HepG2 (cell line): ENCODE data around the gene PPIL3.

Source experiments
- EP300 ChIP-seq, 3 experiments: sonication (generic) in 1 of 3; formaldehyde crosslinking in 1 of 3; IDR thresholded peaks; 2 replicates each; pipeline versions ENCODE4 v1.5.1 to v1.6.1; 2011 to 2020; ENCODE audit warnings: low read depth in 2 of 3, low read length in 2 of 3, borderline replicate concordance in 1 of 3, improper control_type of control experiment in 1 of 3, mild to moderate bottlenecking in 1 of 3, missing genetic modification reagents in 1 of 3, moderate library complexity in 1 of 3
- HES4 ChIP-seq: sonication (generic); formaldehyde crosslinking; IDR thresholded peaks from 2 replicates; pipeline ENCODE4 v1.9.0; 2021; ENCODE audit warnings: mild to moderate bottlenecking, missing genetic modification reagents, borderline replicate concordance
- MXD4 ChIP-seq: IDR thresholded peaks from 2 replicates; pipeline ENCODE4 v1.6.1; 2016; ENCODE audit warnings: mild to moderate bottlenecking, missing biosample characterization, missing genetic modification reagents
- PHB2 ChIP-seq: fragments of 450-650 bp; IDR thresholded peaks from 2 replicates; pipeline ENCODE4 v1.6.1; 2018; ENCODE audit not compliant: partially characterized antibody
- SMARCE1 ChIP-seq: fragments of 450-650 bp; IDR thresholded peaks from 2 replicates; pipeline ENCODE4 v1.6.1; 2017; ENCODE audit warnings: borderline replicate concordance
- SP1 ChIP-seq, 2 experiments: fragments of 450-650 bp in 1 of 2; sonication (generic) in 1 of 2; formaldehyde crosslinking in 1 of 2; IDR thresholded peaks; 2 replicates each; pipeline versions ENCODE4 v1.4.0 to v1.6.1; 2016 to 2020; ENCODE audit warnings: missing genetic modification reagents in 1 of 2
- THAP9 ChIP-seq: sonication (generic); formaldehyde crosslinking; IDR thresholded peaks from 2 replicates; pipeline ENCODE4; 2020; ENCODE audit warnings: missing genetic modification reagents, mild to moderate bottlenecking, borderline replicate concordance
- TF ChIP-seq, protein P1 (sequence below): sonication (generic); formaldehyde crosslinking; IDR thresholded peaks from 2 replicates; pipeline ENCODE4 v1.4.0; 2020; ENCODE audit warnings: mild to moderate bottlenecking, missing genetic modification reagents
- TF ChIP-seq, protein P2 (sequence below): IDR thresholded peaks from 2 replicates; pipeline ENCODE4 v1.6.1; 2016
- TF ChIP-seq, protein P3 (sequence below): IDR thresholded peaks from 2 replicates; pipeline ENCODE4 v1.6.1; 2016; ENCODE audit warnings: missing compliant biosample characterization, missing genetic modification reagents, borderline replicate concordance

- TF ChIP-seq PHB2, result no peak
- TF ChIP-seq, protein P1, sequence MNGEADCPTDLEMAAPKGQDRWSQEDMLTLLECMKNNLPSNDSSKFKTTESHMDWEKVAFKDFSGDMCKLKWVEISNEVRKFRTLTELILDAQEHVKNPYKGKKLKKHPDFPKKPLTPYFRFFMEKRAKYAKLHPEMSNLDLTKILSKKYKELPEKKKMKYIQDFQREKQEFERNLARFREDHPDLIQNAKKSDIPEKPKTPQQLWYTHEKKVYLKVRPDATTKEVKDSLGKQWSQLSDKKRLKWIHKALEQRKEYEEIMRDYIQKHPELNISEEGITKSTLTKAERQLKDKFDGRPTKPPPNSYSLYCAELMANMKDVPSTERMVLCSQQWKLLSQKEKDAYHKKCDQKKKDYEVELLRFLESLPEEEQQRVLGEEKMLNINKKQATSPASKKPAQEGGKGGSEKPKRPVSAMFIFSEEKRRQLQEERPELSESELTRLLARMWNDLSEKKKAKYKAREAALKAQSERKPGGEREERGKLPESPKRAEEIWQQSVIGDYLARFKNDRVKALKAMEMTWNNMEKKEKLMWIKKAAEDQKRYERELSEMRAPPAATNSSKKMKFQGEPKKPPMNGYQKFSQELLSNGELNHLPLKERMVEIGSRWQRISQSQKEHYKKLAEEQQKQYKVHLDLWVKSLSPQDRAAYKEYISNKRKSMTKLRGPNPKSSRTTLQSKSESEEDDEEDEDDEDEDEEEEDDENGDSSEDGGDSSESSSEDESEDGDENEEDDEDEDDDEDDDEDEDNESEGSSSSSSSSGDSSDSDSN (CRISPR knock-in tag), result no peak
- TF ChIP-seq HES4, result no peak
- TF ChIP-seq SP1 (IDR thresholded peaks at IDR 0.05), result no peak
- TF ChIP-seq SP1 (CRISPR knock-in tag; IDR thresholded peaks at IDR 0.05), result no peak
- no peak for TF ChIP-seq THAP9 (CRISPR knock-in tag)
- no peak for TF ChIP-seq MXD4 (CRISPR knock-in tag)
- TF ChIP-seq EP300 (IDR thresholded peaks at IDR 0.05; ENCODE audit: low read depth in 2 of 2, low read length in 2 of 2), result no peak
- no peak for TF ChIP-seq EP300 (CRISPR knock-in tag; IDR thresholded peaks at IDR 0.05; ENCODE audit: borderline replicate concordance)
- TF ChIP-seq SMARCE1, result no peak
- TF ChIP-seq, protein P2, sequence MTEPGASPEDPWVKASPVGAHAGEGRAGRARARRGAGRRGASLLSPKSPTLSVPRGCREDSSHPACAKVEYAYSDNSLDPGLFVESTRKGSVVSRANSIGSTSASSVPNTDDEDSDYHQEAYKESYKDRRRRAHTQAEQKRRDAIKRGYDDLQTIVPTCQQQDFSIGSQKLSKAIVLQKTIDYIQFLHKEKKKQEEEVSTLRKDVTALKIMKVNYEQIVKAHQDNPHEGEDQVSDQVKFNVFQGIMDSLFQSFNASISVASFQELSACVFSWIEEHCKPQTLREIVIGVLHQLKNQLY (CRISPR knock-in tag), result no peak
- TF ChIP-seq, protein P3, sequence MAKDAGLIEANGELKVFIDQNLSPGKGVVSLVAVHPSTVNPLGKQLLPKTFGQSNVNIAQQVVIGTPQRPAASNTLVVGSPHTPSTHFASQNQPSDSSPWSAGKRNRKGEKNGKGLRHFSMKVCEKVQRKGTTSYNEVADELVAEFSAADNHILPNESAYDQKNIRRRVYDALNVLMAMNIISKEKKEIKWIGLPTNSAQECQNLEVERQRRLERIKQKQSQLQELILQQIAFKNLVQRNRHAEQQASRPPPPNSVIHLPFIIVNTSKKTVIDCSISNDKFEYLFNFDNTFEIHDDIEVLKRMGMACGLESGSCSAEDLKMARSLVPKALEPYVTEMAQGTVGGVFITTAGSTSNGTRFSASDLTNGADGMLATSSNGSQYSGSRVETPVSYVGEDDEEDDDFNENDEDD (CRISPR knock-in tag), result no peak
These were observed 41.6 kb downstream of the PPIL3 start for GRCh38 chr2:200847269-200847668.
